KMS-11 (cell line): ENCODE measurements around the gene MAU2.
A peak's percentile ranks its signal among the peaks of the same experiment; 100 is the strongest.

Experiments used
- H2AFZ ChIP-seq: fragments of 200-600 bp; sonication (generic); 2 replicates; pipeline ENCODE4 v1.6.1; 2016; ENCODE audit warnings: antibody characterized with exemption, mixed run types, low read depth
- H3K27ac ChIP-seq: fragments of 200-600 bp; sonication (generic); 2 replicates; pipeline ENCODE4 v1.6.1; 2016; ENCODE audit warnings: mild to moderate bottlenecking, mixed run types
- H3K27me3 ChIP-seq: fragments of 200-600 bp; sonication (generic); 2 replicates; pipeline ENCODE4 v1.6.1; 2017; ENCODE audit warnings: mild to moderate bottlenecking, low read depth, mixed run types, moderate library complexity; ENCODE audit not compliant: insufficient read depth
- H3K36me3 ChIP-seq: fragments of 200-600 bp; sonication (generic); 2 replicates; pipeline ENCODE4 v1.6.1; 2017; ENCODE audit warnings: mild to moderate bottlenecking, mixed run types; ENCODE audit not compliant: insufficient read depth
- H3K4me1 ChIP-seq: fragments of 200-600 bp; sonication (generic); 2 replicates; pipeline ENCODE4 v1.6.1; 2016; ENCODE audit warnings: mild to moderate bottlenecking, low read depth, mixed run types; ENCODE audit not compliant: poor library complexity, severe bottlenecking
- H3K4me2 ChIP-seq: fragments of 200-600 bp; sonication (generic); 2 replicates; pipeline ENCODE4 v1.7.0; 2016; ENCODE audit warnings: mild to moderate bottlenecking, mixed run types
- H3K4me3 ChIP-seq: fragments of 200-600 bp; sonication (generic); IDR thresholded peaks from 2 replicates; pipeline ENCODE4 v1.6.1; 2017; ENCODE audit warnings: low read depth, low read length, mixed read lengths; ENCODE audit not compliant: insufficient read depth
- H3K79me2 ChIP-seq: fragments of 200-600 bp; sonication (generic); 2 replicates; pipeline ENCODE4 v1.6.1; 2016; ENCODE audit warnings: low read depth, mixed run types; ENCODE audit not compliant: insufficient read depth
- H3K9ac ChIP-seq: fragments of 200-600 bp; sonication (generic); 2 replicates; pipeline ENCODE4 v1.6.1; 2016; ENCODE audit warnings: mild to moderate bottlenecking, mixed run types
- H4K20me1 ChIP-seq: fragments of 200-600 bp; sonication (generic); 2 replicates; pipeline ENCODE4 v1.6.1; 2016; ENCODE audit warnings: mild to moderate bottlenecking, mixed run types; ENCODE audit not compliant: insufficient read depth
- TF ChIP-seq, protein P1 (sequence below): fragments of 200-600 bp; sonication (generic); conservative IDR thresholded peaks from 2 replicates; pipeline ENCODE4 v1.6.1; 2017; ENCODE audit warnings: low read depth, mild to moderate bottlenecking, antibody characterized with exemption, low read length, moderate library complexity, mixed read lengths

The MAU2 gene, protein sequence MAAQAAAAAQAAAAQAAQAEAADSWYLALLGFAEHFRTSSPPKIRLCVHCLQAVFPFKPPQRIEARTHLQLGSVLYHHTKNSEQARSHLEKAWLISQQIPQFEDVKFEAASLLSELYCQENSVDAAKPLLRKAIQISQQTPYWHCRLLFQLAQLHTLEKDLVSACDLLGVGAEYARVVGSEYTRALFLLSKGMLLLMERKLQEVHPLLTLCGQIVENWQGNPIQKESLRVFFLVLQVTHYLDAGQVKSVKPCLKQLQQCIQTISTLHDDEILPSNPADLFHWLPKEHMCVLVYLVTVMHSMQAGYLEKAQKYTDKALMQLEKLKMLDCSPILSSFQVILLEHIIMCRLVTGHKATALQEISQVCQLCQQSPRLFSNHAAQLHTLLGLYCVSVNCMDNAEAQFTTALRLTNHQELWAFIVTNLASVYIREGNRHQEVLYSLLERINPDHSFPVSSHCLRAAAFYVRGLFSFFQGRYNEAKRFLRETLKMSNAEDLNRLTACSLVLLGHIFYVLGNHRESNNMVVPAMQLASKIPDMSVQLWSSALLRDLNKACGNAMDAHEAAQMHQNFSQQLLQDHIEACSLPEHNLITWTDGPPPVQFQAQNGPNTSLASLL

GRCh38 chr19:19320361-19321140, at the start of gene MAU2, which contains the start of gene SUGP1:
TSS of gene MAU2 (plus strand) at chr19:19320829. CDS start at chr19:19320860, 31 bp downstream.
TSS of gene SUGP1 (minus strand) at chr19:19320509. CDS start at chr19:19320496, 13 bp downstream.
- Histone ChIP-seq H3K9ac (peak within 1 kb of the TSS; percentile 94), H3K4me2 (peak within 1 kb of the TSS; percentile 96), H3K4me3 (no peak within 1 kb of the TSS), H3K79me2 (peaks cover 70% of the 10 kb centered on the region), H3K4me1 (peaks cover 19% of the 10 kb centered on the region), H3K27ac (peak within 1 kb of the TSS; percentile 65), H2AFZ (peak within 1 kb of the TSS; percentile 68), H3K36me3 (no peaks in the 10 kb centered on the region; the same call in 1 of the 2 replicates), H3K27me3 (no peaks in the 10 kb centered on the region), H4K20me1 (no peaks in the 10 kb centered on the region)
- TF ChIP-seq, protein P1, sequence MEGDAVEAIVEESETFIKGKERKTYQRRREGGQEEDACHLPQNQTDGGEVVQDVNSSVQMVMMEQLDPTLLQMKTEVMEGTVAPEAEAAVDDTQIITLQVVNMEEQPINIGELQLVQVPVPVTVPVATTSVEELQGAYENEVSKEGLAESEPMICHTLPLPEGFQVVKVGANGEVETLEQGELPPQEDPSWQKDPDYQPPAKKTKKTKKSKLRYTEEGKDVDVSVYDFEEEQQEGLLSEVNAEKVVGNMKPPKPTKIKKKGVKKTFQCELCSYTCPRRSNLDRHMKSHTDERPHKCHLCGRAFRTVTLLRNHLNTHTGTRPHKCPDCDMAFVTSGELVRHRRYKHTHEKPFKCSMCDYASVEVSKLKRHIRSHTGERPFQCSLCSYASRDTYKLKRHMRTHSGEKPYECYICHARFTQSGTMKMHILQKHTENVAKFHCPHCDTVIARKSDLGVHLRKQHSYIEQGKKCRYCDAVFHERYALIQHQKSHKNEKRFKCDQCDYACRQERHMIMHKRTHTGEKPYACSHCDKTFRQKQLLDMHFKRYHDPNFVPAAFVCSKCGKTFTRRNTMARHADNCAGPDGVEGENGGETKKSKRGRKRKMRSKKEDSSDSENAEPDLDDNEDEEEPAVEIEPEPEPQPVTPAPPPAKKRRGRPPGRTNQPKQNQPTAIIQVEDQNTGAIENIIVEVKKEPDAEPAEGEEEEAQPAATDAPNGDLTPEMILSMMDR: no peak

DNA sequence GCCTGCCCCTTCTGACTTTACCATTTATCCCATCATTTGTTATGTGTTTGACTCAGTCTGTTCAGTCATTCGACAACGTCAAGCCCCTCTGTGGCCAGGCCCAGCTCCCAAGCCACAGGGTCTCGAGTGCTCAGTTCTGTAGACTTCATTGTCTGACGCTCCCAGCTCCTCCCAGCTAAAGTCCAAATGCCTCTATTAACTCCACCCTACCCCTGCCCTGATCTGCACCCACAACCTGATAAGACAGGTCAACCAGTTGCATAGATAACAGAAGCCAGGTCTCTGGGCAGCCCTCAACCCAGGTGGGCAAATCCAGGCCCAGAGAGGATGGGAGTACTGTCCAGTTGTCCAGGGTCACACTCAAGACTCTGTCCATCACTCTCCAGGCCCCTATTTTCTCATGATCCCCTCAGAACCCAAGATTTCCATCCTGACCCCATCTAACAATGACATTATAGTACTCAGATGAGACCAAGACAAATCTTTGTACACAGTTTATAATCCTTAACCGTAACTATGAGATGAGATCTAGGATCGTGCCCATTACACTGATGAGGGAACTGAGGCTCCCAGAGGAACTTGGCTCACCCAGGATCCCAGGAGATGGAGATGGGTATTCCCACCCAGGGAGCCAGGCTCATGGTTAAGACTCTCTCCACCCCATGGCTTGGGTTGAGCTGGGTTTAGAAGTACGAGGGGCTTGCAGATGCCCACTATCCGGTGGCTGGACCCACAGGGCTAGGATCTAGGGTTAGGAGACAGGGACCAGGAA, 48.6 kb upstream of the MAU2 start:
- H3K36me3 ChIP-seq: no peaks in the 10 kb centered on the region
- H3K4me3 ChIP-seq: no peak overlapping the region
- H3K27ac ChIP-seq: no peak overlapping the region
- H4K20me1 ChIP-seq: no peaks in the 10 kb centered on the region
- no peak overlapping the region for H3K4me2 ChIP-seq
- H3K27me3 ChIP-seq: no peaks in the 10 kb centered on the region
- no peak overlapping the region for H2AFZ ChIP-seq
- no peak overlapping the region for H3K9ac ChIP-seq
- H3K4me1 ChIP-seq: no peaks in the 10 kb centered on the region
- no peaks in the 10 kb centered on the region for H3K79me2 ChIP-seq
- TF ChIP-seq, protein P1: no peak

DNA sequence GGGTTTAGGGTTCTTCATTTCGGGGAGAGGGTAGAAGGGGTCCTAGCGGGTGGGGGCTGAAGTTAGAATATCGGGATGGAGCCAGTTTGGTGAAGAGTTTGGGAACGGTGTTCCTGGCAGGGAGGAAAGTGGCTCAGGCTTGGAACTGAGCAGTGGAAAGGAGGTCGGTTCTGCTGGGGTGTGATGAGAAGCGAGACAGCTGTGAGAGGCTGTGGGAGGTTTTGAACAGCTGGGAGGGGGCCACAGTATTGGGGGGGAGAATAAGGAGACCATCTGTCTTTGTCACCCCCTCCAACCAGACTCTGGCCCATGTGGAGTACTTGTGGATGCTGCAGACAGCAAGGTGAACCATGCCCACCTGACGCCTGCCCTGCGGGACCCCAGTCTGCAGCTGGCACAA, 46.5 kb upstream of the MAU2 start:
- TF ChIP-seq, protein P1: no peak
- Histone ChIP-seq H3K9ac (no peak overlapping the region), H3K79me2 (no peaks in the 10 kb centered on the region), H2AFZ (no peak overlapping the region), H3K4me3 (no peak overlapping the region), H3K27ac (no peak overlapping the region), H3K4me2 (no peak overlapping the region), H4K20me1 (no peaks in the 10 kb centered on the region), H3K27me3 (no peaks in the 10 kb centered on the region), H3K36me3 (no peaks in the 10 kb centered on the region), H3K4me1 (no peaks in the 10 kb centered on the region)
